GM12874 (cell line): ENCODE data around the gene MCOLN3.

Experiments
- TF ChIP-seq, protein P1 (sequence below): IDR thresholded peaks from 2 replicates; pipeline ENCODE4 v1.5.1; 2011; ENCODE audit warnings: low read depth, mild to moderate bottlenecking, control low read depth, low read length, moderate library complexity; ENCODE audit not compliant: insufficient read depth

Gene MCOLN3

DNA sequence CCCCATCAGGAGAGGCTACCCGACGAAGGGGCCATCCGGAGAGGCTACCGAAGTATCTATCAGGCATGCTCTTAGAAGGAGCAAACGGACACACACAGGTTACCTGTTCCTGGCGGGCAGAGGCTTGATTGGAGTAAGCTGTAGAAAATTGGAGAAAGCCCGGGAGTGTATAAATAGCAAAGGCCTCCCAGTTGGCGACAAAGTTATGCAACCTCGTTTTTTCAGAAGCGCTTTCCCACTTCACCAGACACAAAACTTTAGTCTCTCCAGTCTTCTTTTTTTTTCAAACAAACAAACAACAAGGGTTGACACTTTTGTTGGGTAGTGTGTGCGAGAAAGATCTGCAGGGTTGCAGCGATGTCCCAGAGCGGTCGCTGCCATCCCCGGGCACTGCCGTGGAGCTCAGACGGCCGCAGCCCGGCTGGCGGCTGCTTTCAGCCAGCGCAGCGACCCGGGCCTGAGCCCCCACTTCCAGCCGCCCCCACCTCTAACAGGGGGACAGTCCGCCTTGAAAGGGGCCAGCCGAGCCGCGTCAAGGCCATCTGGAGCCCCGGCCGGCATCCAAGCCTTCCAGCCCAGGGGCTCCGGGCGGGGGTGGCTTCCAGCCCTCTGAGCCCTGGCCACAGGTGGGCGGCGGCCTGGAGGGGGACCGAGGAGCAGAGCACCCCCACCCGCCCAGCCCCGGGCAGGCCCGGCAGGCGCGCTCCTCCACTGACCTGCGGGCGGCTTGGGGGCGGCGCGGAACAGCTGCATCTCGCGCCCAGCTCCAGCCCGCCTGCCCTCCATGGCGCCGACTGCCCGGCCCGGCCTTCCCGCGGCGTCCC, 616 bp downstream of the MCOLN3 start:
- TF ChIP-seq, protein P1, sequence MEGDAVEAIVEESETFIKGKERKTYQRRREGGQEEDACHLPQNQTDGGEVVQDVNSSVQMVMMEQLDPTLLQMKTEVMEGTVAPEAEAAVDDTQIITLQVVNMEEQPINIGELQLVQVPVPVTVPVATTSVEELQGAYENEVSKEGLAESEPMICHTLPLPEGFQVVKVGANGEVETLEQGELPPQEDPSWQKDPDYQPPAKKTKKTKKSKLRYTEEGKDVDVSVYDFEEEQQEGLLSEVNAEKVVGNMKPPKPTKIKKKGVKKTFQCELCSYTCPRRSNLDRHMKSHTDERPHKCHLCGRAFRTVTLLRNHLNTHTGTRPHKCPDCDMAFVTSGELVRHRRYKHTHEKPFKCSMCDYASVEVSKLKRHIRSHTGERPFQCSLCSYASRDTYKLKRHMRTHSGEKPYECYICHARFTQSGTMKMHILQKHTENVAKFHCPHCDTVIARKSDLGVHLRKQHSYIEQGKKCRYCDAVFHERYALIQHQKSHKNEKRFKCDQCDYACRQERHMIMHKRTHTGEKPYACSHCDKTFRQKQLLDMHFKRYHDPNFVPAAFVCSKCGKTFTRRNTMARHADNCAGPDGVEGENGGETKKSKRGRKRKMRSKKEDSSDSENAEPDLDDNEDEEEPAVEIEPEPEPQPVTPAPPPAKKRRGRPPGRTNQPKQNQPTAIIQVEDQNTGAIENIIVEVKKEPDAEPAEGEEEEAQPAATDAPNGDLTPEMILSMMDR = no peak

DNA sequence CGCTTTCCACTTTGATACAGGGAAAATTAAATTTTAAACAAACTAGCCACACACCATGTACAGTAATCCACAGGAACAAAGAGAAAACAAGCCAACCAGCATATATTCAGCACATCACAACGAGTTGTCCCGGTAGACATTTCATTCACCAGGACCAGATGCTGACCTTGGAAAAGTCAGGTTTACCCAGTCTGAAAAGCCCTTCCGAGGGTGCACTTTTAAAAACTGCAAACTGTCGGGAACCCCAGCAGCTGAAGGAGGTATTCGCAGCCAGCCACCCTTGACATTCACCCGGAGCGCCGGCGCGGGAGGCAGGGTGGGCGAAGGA, 1.2 kb downstream of the MCOLN3 start:
- TF ChIP-seq, protein P1 = no peak

DNA sequence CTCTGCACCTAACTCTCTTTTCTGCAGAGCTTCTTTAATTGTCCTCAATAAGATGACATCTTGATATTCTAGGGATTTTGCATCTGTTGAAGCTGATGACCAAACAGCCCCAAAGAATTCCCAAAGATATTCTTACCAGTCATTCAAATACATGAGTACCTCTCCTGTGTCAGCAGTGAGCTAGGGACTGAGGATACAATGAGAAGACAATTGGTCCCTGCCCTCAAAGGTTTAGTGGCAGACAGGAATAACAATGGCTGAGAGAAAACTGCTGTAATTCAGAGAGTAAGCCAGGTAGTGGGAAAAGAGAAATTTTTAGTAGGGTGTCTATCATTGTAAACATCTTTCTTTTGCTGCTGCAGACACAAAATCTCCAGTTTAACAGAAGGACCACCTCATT, 5.9 kb downstream of the MCOLN3 start:
- TF ChIP-seq, protein P1 = no peak

DNA sequence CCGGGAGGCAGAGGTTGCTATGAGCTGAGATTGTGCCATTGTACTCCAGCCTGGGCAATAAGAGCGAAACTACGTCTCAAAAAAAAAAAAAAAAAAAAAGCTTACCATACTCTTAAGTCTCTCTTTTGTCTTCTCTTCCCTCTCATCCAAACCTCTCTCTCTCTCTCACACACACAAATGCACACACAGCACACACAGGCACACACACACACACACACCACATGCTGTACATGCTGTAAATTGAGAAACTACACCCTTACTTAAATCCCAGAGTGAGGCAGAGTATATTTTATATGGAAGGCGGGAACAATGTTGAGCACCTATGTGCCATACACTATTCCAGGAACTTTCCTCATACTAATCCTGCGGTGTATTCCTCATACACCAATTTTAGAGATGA, 6.5 kb downstream of the MCOLN3 start:
- TF ChIP-seq, protein P1 = no peak

DNA sequence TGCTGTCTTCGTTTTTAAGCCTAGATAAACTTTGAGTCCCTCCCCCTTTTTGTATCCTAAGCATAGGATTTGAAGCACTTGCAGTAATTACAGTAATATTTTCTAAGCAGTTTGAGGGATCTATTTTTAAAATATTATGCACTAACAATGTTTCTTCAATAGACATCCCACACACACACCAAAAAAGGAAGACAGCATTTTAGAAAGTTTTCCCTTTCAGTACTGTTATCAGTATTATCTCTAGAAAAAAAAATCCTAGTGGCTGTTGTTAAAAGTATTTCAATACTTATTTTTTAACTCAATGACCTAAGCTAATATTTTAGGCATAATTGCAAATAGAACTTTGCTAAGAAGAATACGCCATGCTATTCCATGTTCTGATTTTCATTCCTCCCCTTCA, 15.1 kb downstream of the MCOLN3 start:
- TF ChIP-seq, protein P1 = no peak

DNA sequence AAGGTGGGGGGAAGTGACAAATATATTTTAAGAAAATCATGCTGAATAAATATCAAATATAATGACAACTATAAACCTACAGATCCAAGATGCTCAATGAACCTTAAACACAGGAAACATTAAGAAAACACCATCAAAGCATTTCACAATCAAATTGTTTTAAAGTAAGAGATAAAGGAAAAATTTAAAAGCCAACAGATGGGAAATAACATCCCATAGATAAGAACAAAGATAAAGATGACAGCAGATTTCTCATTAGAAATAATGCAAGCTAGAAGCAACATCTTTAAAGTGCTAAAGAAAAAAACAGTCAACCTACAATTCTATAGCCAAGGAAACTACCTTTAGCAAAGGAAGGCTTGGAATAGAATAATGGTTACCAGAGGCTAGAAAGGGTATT, 17.8 kb downstream of the MCOLN3 start:
- TF ChIP-seq, protein P1 = no peak

DNA sequence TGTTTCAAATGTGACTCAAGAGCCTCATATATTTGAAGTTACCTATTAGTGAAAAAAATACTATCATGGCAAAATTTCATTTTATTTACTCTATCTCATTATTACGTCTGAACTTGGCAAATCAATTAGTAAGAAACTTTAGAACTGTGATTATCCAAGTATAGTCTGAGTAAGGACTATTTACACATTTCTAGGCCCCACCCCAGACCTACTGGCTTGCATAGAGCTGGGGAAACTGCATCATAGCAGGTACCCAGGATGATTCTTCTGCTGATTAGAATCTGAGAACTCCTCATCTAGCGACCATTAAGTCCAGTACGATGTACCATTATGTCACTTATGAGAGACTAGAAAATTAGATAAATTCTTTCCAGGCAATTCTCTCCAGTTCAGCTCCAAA, 20.1 kb downstream of the MCOLN3 start:
- TF ChIP-seq, protein P1 = no peak
